Mononuclear cell (primary cell): ENCODE measurements around the gene ZNF688. TPM values are rescaled to one million over a fixed set of nuclear protein-coding genes. Genes with fewer than 3 reads are reported as not detected.

Experiments
- H3K27me3 ChIP-seq: 2 replicates; pipeline ENCODE4 v1.6.0; 2011; ENCODE audit warnings: low read length, control low read depth; ENCODE audit not compliant: insufficient read depth
- H3K4me1 ChIP-seq: 2 replicates; pipeline ENCODE4 v1.5.1; 2011; ENCODE audit warnings: mild to moderate bottlenecking, low read length, control low read depth; ENCODE audit not compliant: insufficient read depth
- H3K4me3 ChIP-seq: 2 replicates; pipeline ENCODE4 v1.5.1; 2011; ENCODE audit warnings: mild to moderate bottlenecking, low read length, moderate library complexity
- H3K9me3 ChIP-seq: 2 replicates; pipeline ENCODE4 v1.5.1; 2011; ENCODE audit warnings: low read depth, mild to moderate bottlenecking, control low read depth, low read length
- total RNA-seq: library from RNA; depleted of rRNA; stranded (reverse); fragments of >200 nt; gene quantifications from one replicate; pipeline ENCODE4 v1.2.3, GENCODE V29; 2012

Gene ZNF688
- 9.4 TPM for total RNA-seq

GRCh38 chr16:30571445-30572322, at the start of gene ZNF688:
TSS of gene ZNF688 (minus strand) at chr16:30571714. CDS start at chr16:30571629, 85 bp downstream.
- H3K4me3 ChIP-seq = peak within 1 kb of the TSS; percentile 97
- H3K27me3 ChIP-seq = no peaks in the 10 kb centered on the region
- no peaks in the 10 kb centered on the region for H3K9me3 ChIP-seq
- H3K4me1 ChIP-seq = peaks cover 44% of the 10 kb centered on the region

- H3K27me3 ChIP-seq = no peaks in the 10 kb centered on the region
- H3K9me3 ChIP-seq = no peaks in the 10 kb centered on the region
- no peaks in the 10 kb centered on the region for H3K4me1 ChIP-seq
These were observed 48.7 kb upstream of the ZNF688 start for GRCh38 chr16:30620169-30620568.

GRCh38 chr16:30619638-30620037, 48.1 kb upstream of the ZNF688 start:
- Histone ChIP-seq H3K27me3 (no peaks in the 10 kb centered on the region), H3K9me3 (no peaks in the 10 kb centered on the region), H3K4me3 (no peak overlapping the region), H3K4me1 (no peaks in the 10 kb centered on the region)

More at GRCh38 chr16:30620169-30620568, 48.7 kb upstream of the ZNF688 start:
- no peak overlapping the region for H3K4me3 ChIP-seq

- H3K4me1 ChIP-seq = peaks cover 4% of the 10 kb centered on the region
- no peaks in the 10 kb centered on the region for H3K9me3 ChIP-seq
- no peak overlapping the region for H3K4me3 ChIP-seq
- H3K27me3 ChIP-seq = no peaks in the 10 kb centered on the region
These were observed 47.7 kb upstream of the ZNF688 start for GRCh38 chr16:30619202-30619601.

DNA sequence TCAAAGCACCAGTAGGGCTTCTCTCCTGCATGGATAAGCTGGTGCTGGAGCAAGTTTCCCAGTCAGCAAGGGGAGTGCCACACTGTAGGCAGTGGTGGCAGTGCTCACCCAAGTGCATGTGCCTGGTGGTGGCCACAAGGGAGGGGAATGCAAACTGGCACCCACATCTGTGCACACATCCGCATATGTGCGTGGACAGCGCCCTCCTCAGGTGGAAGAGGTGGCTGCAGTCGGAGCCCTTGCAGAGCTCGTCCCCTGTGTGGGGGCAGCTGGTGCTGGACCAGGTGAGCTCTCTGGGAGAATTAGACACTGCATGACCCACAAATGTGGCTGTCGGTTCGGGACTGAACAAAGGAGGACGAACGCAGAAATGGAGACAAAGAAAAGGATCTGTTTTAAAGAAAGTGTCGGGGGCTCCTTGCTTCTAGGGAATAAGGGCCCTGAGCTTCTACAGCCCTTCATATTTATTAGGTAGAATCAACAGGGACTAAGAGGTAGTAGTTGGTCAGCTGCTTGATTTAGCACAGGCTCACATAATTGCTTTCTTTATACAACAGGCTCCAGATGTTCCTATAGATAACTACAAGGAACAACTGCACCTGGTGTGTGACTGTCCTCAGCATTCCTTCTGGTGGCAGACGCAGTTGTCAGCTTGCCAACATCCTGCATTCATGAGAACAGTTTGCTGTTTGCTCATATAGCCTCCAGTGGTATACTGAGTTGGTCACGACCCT, 44.0 kb upstream of the ZNF688 start:
- Histone ChIP-seq H3K4me1 (peaks cover 12% of the 10 kb centered on the region), H3K4me3 (no peak overlapping the region), H3K9me3 (no peaks in the 10 kb centered on the region), H3K27me3 (no peaks in the 10 kb centered on the region)

DNA sequence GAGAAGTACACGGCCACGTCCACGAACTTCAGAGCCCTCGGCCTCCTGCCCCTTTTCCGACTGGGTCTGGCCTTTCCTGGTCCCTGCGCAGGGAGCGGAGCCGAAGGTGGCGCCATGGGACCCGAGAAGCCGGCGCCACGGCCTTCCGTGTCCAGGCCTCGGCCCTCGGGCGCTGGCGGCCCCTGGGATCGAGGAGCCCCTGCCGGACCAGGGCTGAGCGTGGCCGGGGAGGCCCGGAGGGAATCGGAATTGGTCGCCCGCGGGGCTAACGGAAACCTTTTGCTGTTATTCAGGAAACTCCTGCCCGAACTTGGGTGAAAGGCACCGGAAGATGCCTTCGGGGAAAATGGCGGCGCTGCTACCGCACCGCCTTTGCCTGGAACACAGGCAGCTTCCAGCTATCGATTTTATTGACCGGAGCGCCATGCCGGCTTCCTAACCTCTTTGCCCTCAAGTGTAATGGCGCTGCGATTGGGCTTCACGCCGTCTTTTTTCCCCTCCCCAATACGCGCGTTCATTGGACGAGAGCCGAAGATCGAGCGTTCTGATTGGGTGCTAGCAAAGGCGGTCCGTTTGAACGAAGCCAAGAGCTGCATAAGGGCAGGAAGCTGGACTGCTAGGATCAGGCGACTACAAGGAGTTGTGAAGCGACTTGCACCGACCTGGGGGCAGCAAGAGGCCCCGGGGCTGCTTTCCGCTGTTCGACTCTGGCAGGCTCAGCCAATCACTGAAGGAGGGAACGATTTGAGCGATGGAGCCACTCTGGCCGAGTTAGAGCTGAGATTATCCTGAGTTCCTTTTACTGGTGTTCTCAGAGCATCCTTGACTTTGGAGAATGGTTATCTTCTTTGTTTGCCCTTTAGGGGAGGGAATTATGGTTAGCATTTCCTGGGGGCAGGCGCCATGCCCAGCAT, 38.7 kb upstream of the ZNF688 start, which contains the start of gene ZNF689:
ZNF689 (minus strand) TSS at position 464 of the 914 bp plus-strand sequence; CDS start at position 116, 348 bp downstream.
- H3K27me3 ChIP-seq = no peaks in the 10 kb centered on the region
- no peaks in the 10 kb centered on the region for H3K9me3 ChIP-seq
- H3K4me3 ChIP-seq = peak within 1 kb of the TSS; percentile 84
- peaks cover 40% of the 10 kb centered on the region for H3K4me1 ChIP-seq

GRCh38 chr16:30609002-30609925, 37.8 kb upstream of the ZNF688 start:
- Histone ChIP-seq H3K27me3 (no peaks in the 10 kb centered on the region), H3K4me3 (peak overlapping the region; percentile 84), H3K4me1 (peaks cover 46% of the 10 kb centered on the region), H3K9me3 (no peaks in the 10 kb centered on the region)

DNA sequence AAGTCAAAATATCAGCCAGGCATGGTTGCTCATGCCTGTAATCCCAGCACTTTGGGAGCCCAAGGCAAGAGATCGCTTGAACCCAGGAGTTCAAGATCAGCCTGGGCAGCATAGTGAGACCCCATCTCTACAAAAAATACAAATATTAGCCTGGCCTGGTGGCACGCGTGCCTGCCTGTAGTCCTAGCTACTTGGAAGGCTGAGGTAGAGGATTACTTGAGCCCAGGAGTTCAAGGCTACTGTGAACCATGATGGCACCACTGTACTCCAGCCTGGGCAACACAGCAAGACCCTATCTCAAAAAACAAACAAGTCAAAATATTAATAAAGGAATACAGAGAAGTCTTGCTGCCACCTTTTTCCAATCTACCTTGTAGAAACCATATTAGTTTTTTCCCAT, 34.5 kb upstream of the ZNF688 start:
- Histone ChIP-seq H3K4me3 (no peak overlapping the region), H3K9me3 (no peaks in the 10 kb centered on the region), H3K27me3 (no peaks in the 10 kb centered on the region), H3K4me1 (peaks cover 63% of the 10 kb centered on the region)

DNA sequence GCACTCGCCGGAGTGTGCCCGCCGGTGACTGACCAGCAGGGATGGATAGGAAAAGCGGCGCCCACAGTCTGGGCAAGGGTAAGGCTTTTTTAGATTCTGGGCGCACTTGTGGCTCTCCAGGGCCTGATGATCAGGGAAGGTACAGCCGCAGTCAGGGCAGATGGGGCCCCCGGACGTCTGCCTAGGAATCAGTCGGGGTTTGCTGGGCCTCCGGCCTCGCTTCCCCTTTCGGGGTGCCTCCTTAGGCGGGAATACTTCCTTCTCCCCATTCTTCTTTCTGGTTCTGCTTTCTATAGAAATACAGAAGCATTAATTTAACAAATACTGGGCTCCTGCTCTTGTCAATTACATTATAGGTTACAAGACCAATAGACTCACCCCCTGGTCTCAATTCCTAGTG, 33.6 kb upstream of the ZNF688 start:
- H3K27me3 ChIP-seq = no peaks in the 10 kb centered on the region
- no peaks in the 10 kb centered on the region for H3K9me3 ChIP-seq
- peaks cover 63% of the 10 kb centered on the region for H3K4me1 ChIP-seq
- no peak overlapping the region for H3K4me3 ChIP-seq

- Histone ChIP-seq H3K4me3 (no peak overlapping the region), H3K27me3 (no peaks in the 10 kb centered on the region), H3K4me1 (peaks cover 63% of the 10 kb centered on the region), H3K9me3 (no peaks in the 10 kb centered on the region)
These were observed 32.9 kb upstream of the ZNF688 start for GRCh38 chr16:30604316-30604947.

DNA sequence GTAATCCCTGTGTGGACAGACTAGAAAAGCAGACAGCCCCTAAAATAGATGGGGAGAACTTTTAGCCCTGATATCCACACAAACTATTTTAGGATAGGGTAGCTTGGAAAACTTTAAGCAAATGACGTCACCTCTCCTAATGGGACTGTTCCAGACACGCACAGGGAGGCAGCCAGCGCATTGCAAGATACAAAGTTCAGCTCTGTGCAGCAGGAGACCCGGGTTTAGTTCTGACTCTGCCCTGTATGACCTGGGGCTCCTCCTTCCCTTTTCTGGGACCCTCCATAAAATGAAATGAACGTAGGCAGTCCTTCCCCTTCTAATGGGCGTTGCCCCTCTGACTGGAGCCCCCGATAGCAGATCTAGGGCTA, 32.4 kb upstream of the ZNF688 start:
- Histone ChIP-seq H3K27me3 (no peaks in the 10 kb centered on the region), H3K4me1 (peaks cover 58% of the 10 kb centered on the region), H3K9me3 (no peaks in the 10 kb centered on the region), H3K4me3 (no peak overlapping the region)

- peaks cover 53% of the 10 kb centered on the region for H3K4me1 ChIP-seq
- H3K4me3 ChIP-seq = no peak overlapping the region
- no peaks in the 10 kb centered on the region for H3K9me3 ChIP-seq
- no peaks in the 10 kb centered on the region for H3K27me3 ChIP-seq
These were observed 31.2 kb upstream of the ZNF688 start for GRCh38 chr16:30602616-30603277.

- H3K4me1 ChIP-seq = peaks cover 53% of the 10 kb centered on the region
- H3K9me3 ChIP-seq = no peaks in the 10 kb centered on the region
- no peaks in the 10 kb centered on the region for H3K27me3 ChIP-seq
- H3K4me3 ChIP-seq = no peak overlapping the region
These were observed 30.5 kb upstream of the ZNF688 start for GRCh38 chr16:30601966-30602365.
